ENCODE results near the gene SMCHD1.

DNA sequence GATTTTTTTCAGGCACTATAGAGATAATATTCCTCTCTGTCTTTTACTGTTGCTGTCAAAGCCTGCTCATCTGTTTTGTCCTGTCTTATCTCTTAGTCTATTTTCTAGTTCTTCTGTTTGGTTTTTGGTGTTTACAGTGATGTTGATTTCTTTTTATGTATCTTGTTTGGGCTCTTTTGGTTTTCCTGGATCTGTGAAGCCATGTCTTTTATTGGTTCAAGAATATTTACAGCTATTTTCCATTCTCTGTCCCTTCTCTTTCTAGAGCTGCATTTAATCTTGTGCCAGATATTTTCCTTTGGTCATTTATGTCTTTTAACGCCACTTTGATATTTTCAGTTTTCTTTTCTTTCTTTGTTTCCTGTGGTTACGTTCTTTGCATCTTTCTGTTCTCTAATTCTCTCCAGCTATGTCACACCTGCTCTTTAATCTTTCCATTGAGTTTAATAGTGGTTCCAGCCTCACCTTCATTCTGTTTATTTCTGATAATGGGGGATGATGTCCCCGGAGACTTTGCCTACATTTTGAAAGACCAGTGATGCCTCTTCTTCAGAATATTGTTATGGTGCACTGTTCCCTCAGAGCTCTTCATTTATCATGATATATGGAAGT, 32.0 kb downstream of the SMCHD1 start:
- TF ChIP-seq, protein P1, sequence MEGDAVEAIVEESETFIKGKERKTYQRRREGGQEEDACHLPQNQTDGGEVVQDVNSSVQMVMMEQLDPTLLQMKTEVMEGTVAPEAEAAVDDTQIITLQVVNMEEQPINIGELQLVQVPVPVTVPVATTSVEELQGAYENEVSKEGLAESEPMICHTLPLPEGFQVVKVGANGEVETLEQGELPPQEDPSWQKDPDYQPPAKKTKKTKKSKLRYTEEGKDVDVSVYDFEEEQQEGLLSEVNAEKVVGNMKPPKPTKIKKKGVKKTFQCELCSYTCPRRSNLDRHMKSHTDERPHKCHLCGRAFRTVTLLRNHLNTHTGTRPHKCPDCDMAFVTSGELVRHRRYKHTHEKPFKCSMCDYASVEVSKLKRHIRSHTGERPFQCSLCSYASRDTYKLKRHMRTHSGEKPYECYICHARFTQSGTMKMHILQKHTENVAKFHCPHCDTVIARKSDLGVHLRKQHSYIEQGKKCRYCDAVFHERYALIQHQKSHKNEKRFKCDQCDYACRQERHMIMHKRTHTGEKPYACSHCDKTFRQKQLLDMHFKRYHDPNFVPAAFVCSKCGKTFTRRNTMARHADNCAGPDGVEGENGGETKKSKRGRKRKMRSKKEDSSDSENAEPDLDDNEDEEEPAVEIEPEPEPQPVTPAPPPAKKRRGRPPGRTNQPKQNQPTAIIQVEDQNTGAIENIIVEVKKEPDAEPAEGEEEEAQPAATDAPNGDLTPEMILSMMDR (conservative IDR thresholded peaks at IDR 0.05): no peak
- no peak for TF ChIP-seq ZFX (IDR thresholded peaks at IDR 0.05)

All from C4-2B (cell line).